H9 (cell line): ENCODE data around the gene DCDC1. TPM values are rescaled to one million over a fixed set of nuclear protein-coding genes. Genes with fewer than 3 reads are reported as not detected.

Experiments
- DNase-seq: peaks from one replicate; pipeline ENCODE4 v3.0.0-alpha.2; 2017
- H2AFZ ChIP-seq: one replicate; pipeline ENCODE4 v1.6.1; 2013; ENCODE audit warnings: mild to moderate bottlenecking, low read length, control low read depth, moderate library complexity
- H2AK5ac ChIP-seq: 2 replicates; pipeline ENCODE4 v1.6.1; 2013; ENCODE audit warnings: low read length, control low read depth, mixed read lengths; ENCODE audit not compliant: insufficient read length
- H2BK120ac ChIP-seq: one replicate; pipeline ENCODE4 v1.6.1; 2013; ENCODE audit warnings: low read depth, mild to moderate bottlenecking, low read length, control low read depth, inconsistent platforms; ENCODE audit not compliant: poor library complexity, severe bottlenecking
- H2BK12ac ChIP-seq: 2 replicates; pipeline ENCODE4 v1.6.1; 2013; ENCODE audit warnings: low read length, control low read depth, mixed read lengths, low read depth; ENCODE audit not compliant: insufficient read length
- H2BK15ac ChIP-seq: 2 replicates; pipeline ENCODE4 v1.6.1; 2013; ENCODE audit warnings: low read depth, low read length, control low read depth
- H2BK20ac ChIP-seq: one replicate; pipeline ENCODE4 v1.6.1; 2013; ENCODE audit warnings: low read depth, mild to moderate bottlenecking, low read length, control low read depth, inconsistent platforms; ENCODE audit not compliant: poor library complexity, severe bottlenecking
- H2BK5ac ChIP-seq: 2 replicates; pipeline ENCODE4 v1.6.1; 2013; ENCODE audit warnings: low read length, control low read depth, mixed read lengths; ENCODE audit not compliant: insufficient read length
- H3K14ac ChIP-seq: 2 replicates; pipeline ENCODE4 v1.6.1; 2013; ENCODE audit warnings: low read length, control low read depth; ENCODE audit not compliant: insufficient read depth
- H3K18ac ChIP-seq: 2 replicates; pipeline ENCODE4 v1.6.1; 2013; ENCODE audit warnings: low read depth, mild to moderate bottlenecking, mixed read lengths, low read length, control low read depth; ENCODE audit not compliant: insufficient read length
- H3K23ac ChIP-seq: 2 replicates; pipeline ENCODE4 v1.6.1; 2013; ENCODE audit warnings: low read length, control low read depth, mixed read lengths, low read depth; ENCODE audit not compliant: insufficient read length
- H3K23me2 ChIP-seq: 2 replicates; pipeline ENCODE4 v1.6.1; 2013; ENCODE audit warnings: low read depth, mild to moderate bottlenecking, mixed read lengths, low read length, control low read depth; ENCODE audit not compliant: insufficient read length, poor library complexity, severe bottlenecking
- H3K27ac ChIP-seq: 2 replicates; pipeline ENCODE4 v1.5.1; 2013; ENCODE audit warnings: low read length, control low read depth, mixed read lengths, low read depth; ENCODE audit not compliant: insufficient read length
- H3K27me3 ChIP-seq: 2 replicates; pipeline ENCODE4 v1.6.1; 2013; ENCODE audit warnings: low read length, control low read depth, inconsistent platforms; ENCODE audit not compliant: insufficient read depth
- H3K4ac ChIP-seq: 2 replicates; pipeline ENCODE4 v1.6.1; 2013; ENCODE audit warnings: low read depth, mild to moderate bottlenecking, control low read depth, inconsistent platforms, low read length, moderate library complexity
- H3K4me1 ChIP-seq: 2 replicates; pipeline ENCODE4 v1.6.1; 2013; ENCODE audit warnings: low read length, control low read depth, inconsistent platforms; ENCODE audit not compliant: insufficient read depth
- H3K4me2 ChIP-seq: 2 replicates; pipeline ENCODE4 v1.6.1; 2013; ENCODE audit warnings: low read length, control low read depth, mixed read lengths; ENCODE audit not compliant: insufficient read length, insufficient read depth
- H3K56ac ChIP-seq: 2 replicates; pipeline ENCODE4 v1.6.1; 2013; ENCODE audit warnings: low read depth, mild to moderate bottlenecking, mixed read lengths, low read length, control low read depth; ENCODE audit not compliant: insufficient read length
- H3K79me1 ChIP-seq: 2 replicates; pipeline ENCODE4 v1.6.1; 2013; ENCODE audit warnings: low read depth, mild to moderate bottlenecking, moderate library complexity, low read length, control low read depth, inconsistent platforms; ENCODE audit not compliant: insufficient read depth, poor library complexity, severe bottlenecking
- H3K79me2 ChIP-seq: 2 replicates; pipeline ENCODE4 v1.6.1; 2013; ENCODE audit warnings: low read length, control low read depth, inconsistent platforms; ENCODE audit not compliant: insufficient read depth
- H3K9ac ChIP-seq: 2 replicates; pipeline ENCODE4 v1.6.1; 2013; ENCODE audit warnings: low read length, control low read depth, mixed read lengths; ENCODE audit not compliant: insufficient read length; ENCODE audit errors: extremely low read depth
- H3K9me3 ChIP-seq: one replicate; pipeline ENCODE4 v1.6.1; 2013; ENCODE audit warnings: low read depth, low read length, inconsistent platforms; ENCODE audit not compliant: control insufficient read depth
- H3T11ph ChIP-seq: one replicate; pipeline ENCODE4 v1.6.1; 2013; ENCODE audit warnings: mild to moderate bottlenecking, low read length, control low read depth, inconsistent platforms
- H4K20me1 ChIP-seq: one replicate; pipeline ENCODE4 v1.6.1; 2013; ENCODE audit not compliant: control insufficient read depth, insufficient read length, insufficient read depth
- H4K5ac ChIP-seq: 2 replicates; pipeline ENCODE4 v1.6.1; 2013; ENCODE audit warnings: low read depth, mild to moderate bottlenecking, mixed read lengths, low read length, control low read depth; ENCODE audit not compliant: insufficient read length
- H4K8ac ChIP-seq: replicated peaks from 2 replicates; pipeline ENCODE4 v1.6.1; 2013; ENCODE audit warnings: low read length, control low read depth, mixed read lengths, low read depth; ENCODE audit not compliant: insufficient read length
- H4K91ac ChIP-seq: 2 replicates; pipeline ENCODE4 v1.6.1; 2013; ENCODE audit warnings: low read depth, mild to moderate bottlenecking, moderate library complexity, mixed read lengths, low read length, control low read depth; ENCODE audit not compliant: insufficient read length
- H3K27ac Mint-ChIP-seq, 3 experiments: 2 replicates in 2 of 3; 3 replicates in 1 of 3; pipeline ENCODE4 v1.8.0; 2020 to 2021; ENCODE audit warnings: mixed read lengths in 3 of 3, mild to moderate bottlenecking in 1 of 3, moderate library complexity in 1 of 3
- H3K27me3 Mint-ChIP-seq: 2 replicates; pipeline ENCODE4 v1.8.0; 2021; ENCODE audit warnings: low read depth, mild to moderate bottlenecking, moderate library complexity, mixed read lengths
- H3K36me3 Mint-ChIP-seq, 3 experiments: 2 replicates in 2 of 3; 3 replicates in 1 of 3; pipeline ENCODE4 v1.8.0; 2020 to 2021; ENCODE audit warnings: low read depth in 3 of 3, mixed read lengths in 3 of 3; ENCODE audit not compliant: insufficient read depth in 1 of 3
- H3K4me1 Mint-ChIP-seq, 2 experiments: 2 replicates each; pipeline ENCODE4 v1.8.0; 2020; ENCODE audit warnings: mixed read lengths in 2 of 2
- H3K4me3 Mint-ChIP-seq, 2 experiments: 2 replicates in 1 of 2; 3 replicates in 1 of 2; pipeline ENCODE4 v1.8.0; 2020 to 2021; ENCODE audit warnings: mild to moderate bottlenecking in 2 of 2, mixed read lengths in 2 of 2, moderate library complexity in 1 of 2
- H3K9me3 Mint-ChIP-seq, 2 experiments: 2 replicates in 1 of 2; 3 replicates in 1 of 2; pipeline ENCODE4 v1.8.0; 2020; ENCODE audit warnings: mild to moderate bottlenecking in 2 of 2, mixed read lengths in 2 of 2, moderate library complexity in 1 of 2
- CTCF ChIP-seq: fragments of 200-600 bp; sonication (generic); conservative IDR thresholded peaks from 3 replicates; pipeline ENCODE4 v1.8.0; 2021; ENCODE audit warnings: antibody characterized with exemption, mild to moderate bottlenecking
- WGBS: extraction: QIAGEN DNeasy Blood & Tissue Kit; methylation state at CpG from one replicate; pipeline ENCODE4 v1.1.7; 2013; ENCODE audit warnings: missing lambda C conversion rate, low lambda C conversion rate, mixed read lengths; ENCODE audit not compliant: insufficient read length; ENCODE audit errors: extremely low coverage; 5-methylcytosine and 5-hydroxymethylcytosine counted together
- total RNA-seq: library from RNA; stranded (reverse); gene quantifications from 2 replicates; pipeline ENCODE4 v1.2.1, GENCODE V29; 2021

DCDC1 gene
- total RNA-seq, 1 experiment from 2014 or later, result 0.09 TPM

- H3K36me3 Mint-ChIP-seq, result no peaks in the 10 kb centered on the region
- H3T11ph ChIP-seq, result no peak overlapping the region
- no peak overlapping the region for H2BK120ac ChIP-seq
- no peaks in the 10 kb centered on the region for H3K79me2 ChIP-seq
- no peak for TF ChIP-seq CTCF
- H4K91ac ChIP-seq, result no peak overlapping the region
- H2AFZ ChIP-seq, result no peak overlapping the region
- no peaks in the 10 kb centered on the region for H3K23me2 ChIP-seq
- H3K56ac ChIP-seq, result no peak overlapping the region
- H2AK5ac ChIP-seq, result no peak overlapping the region
- H2BK12ac ChIP-seq, result no peak overlapping the region
- H2BK5ac ChIP-seq, result no peak overlapping the region
- H3K23ac ChIP-seq, result no peak overlapping the region
- no CpG with 5 or more reads among the region's 1 CpG for WGBS
- no peak overlapping the region for H3K27ac Mint-ChIP-seq
- H3K79me1 ChIP-seq, result no peaks in the 10 kb centered on the region
- H3K9ac ChIP-seq, result no peak overlapping the region
- H3K4me1 ChIP-seq, result no peaks in the 10 kb centered on the region
- peaks cover 0 to 4% of the 10 kb centered on the region in 2 experiments for H3K4me1 Mint-ChIP-seq
- H3K27me3 ChIP-seq, result no peaks in the 10 kb centered on the region
- H4K5ac ChIP-seq, result no peak overlapping the region
- no peak for DNase-seq
- no peak overlapping the region for H4K8ac ChIP-seq
- no peaks in the 10 kb centered on the region for H3K9me3 ChIP-seq
- H3K9me3 Mint-ChIP-seq, result no peaks in the 10 kb centered on the region
- no peak overlapping the region for H3K14ac ChIP-seq
- no peak overlapping the region for H3K4ac ChIP-seq
- H4K20me1 ChIP-seq, result no peaks in the 10 kb centered on the region
- no peak overlapping the region for H2BK20ac ChIP-seq
- H3K27ac ChIP-seq, result no peak overlapping the region
- no peaks in the 10 kb centered on the region for H3K27me3 Mint-ChIP-seq
- no peak overlapping the region for H3K18ac ChIP-seq
- no peak overlapping the region for H3K4me2 ChIP-seq
- no peak overlapping the region for H2BK15ac ChIP-seq
- no peak overlapping the region for H3K4me3 Mint-ChIP-seq
These were observed 237.8 kb downstream of the DCDC1 start for GRCh38 chr11:31131760-31132159.
